GM13976 (cell line): ENCODE results near the gene ALDH8A1.

Experiments used
- DNase-seq: peaks from one replicate; pipeline ENCODE4 v3.0.0; 2012; ENCODE audit warnings: low spot score
- in situ Hi-C: fragments of 300-500 bp; cut with MboI; formaldehyde crosslinking; loops from one replicate; pipeline ENCODE4 v1.12.0; 2022; ENCODE audit warnings: low sequenced_read_pairs, mixed read lengths, inconsistent platforms; ENCODE audit not compliant: unreplicated experiment
- TF ChIP-seq, protein P1 (sequence below): IDR thresholded peaks from 2 replicates; pipeline ENCODE4 v1.5.1; 2012; ENCODE audit warnings: borderline replicate concordance, mild to moderate bottlenecking; ENCODE audit not compliant: insufficient read depth; ENCODE audit errors: extremely low read depth, missing control alignments, control extremely low read depth

The ALDH8A1 gene

DNA sequence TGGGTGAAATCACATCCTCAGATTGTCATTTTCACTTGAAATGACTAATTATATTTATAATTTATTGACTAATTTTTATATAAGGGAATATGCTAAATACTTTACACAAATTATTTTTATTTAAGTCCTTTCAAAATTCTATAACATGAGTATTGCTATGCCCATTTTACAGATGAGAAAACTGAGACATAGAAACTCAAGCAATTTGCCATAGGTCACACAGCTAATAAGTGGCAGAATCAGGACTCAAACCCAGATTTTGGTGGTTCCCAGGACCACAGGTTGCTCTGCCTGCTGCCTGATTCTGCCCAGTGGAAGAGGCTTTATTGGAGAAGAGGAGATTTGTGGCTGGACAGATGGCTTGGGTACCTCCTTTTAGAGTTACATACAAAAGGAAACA is 4.9 kb downstream of the ALDH8A1 start:
- in situ Hi-C loops: no loop called here
- DNase-seq: no peak
- TF ChIP-seq, protein P1, sequence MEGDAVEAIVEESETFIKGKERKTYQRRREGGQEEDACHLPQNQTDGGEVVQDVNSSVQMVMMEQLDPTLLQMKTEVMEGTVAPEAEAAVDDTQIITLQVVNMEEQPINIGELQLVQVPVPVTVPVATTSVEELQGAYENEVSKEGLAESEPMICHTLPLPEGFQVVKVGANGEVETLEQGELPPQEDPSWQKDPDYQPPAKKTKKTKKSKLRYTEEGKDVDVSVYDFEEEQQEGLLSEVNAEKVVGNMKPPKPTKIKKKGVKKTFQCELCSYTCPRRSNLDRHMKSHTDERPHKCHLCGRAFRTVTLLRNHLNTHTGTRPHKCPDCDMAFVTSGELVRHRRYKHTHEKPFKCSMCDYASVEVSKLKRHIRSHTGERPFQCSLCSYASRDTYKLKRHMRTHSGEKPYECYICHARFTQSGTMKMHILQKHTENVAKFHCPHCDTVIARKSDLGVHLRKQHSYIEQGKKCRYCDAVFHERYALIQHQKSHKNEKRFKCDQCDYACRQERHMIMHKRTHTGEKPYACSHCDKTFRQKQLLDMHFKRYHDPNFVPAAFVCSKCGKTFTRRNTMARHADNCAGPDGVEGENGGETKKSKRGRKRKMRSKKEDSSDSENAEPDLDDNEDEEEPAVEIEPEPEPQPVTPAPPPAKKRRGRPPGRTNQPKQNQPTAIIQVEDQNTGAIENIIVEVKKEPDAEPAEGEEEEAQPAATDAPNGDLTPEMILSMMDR: no peak

DNA sequence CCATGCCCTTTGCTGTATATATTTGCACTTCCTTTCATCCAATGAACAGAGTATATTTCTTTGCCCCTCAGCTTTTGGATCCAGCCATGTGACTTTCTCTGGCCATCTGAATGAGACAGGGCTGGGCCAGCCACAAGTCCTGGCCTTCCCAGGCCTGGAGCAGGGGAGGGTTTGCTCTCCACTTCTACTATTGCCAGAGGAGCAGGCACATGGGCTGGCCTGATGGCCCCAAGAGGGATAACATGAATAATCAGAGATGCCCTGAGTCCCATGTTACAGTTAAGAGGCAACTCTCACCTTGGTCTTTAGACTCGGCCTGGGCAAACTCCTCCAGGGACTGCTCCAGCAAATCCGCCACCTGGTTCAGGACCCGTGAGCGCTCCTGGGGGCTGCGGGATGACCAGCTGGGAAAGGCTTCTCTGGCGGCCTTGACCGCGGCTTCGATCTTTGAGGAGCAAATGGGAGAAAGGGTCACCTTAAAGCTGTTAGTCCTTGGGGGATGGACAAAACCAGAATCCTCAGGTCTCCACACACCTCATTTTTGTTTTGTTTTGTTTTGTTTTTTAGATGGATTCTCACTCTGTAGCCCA is 6.3 kb downstream of the ALDH8A1 start:
- in situ Hi-C loops: no loop called here
- TF ChIP-seq, protein P1: no peak
- DNase-seq: no peak

DNA sequence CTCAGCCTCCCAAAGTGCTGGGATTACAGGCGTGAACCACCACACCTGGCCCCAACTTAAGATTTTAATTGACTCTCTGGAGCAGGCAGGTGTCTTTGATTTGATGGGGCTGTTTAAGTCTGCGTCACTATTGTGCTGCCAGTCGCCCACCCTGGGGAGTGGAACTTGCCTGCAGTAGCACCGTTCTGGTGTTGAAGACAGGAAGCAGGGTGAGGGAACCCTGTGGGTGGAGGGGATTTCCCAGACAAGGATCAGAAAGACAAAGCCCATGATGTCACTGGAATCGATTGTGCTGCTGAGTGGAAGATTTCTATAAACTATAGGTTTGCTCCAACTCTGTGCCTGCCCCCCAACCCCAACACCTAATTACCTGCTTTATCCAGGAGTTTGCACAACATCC is 11.0 kb downstream of the ALDH8A1 start:
- TF ChIP-seq, protein P1: no peak
- DNase-seq: peak; percentile 61
- in situ Hi-C loops: no loop called here

DNA sequence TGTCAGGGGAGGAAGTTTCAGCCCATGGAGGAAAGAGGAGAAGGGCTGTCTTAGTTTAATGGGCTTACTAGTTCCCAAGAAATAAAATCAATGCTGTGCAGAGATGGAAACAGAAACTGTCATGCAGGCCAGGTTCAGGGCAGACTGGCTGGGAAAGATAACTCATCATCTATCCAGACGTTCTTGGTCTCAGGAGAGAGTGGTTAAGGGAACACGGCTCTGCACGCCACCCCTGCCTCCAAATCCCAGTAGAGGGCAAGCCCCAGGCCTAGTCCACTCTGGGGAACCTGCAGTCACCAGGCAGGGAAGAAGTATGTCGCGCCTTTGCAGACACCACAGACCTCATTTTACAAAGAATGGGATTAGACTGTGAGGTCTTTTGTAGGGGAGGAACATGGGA is 12.5 kb downstream of the ALDH8A1 start:
- TF ChIP-seq, protein P1: no peak
- no peak for DNase-seq
- in situ Hi-C loops: no loop called here

DNA sequence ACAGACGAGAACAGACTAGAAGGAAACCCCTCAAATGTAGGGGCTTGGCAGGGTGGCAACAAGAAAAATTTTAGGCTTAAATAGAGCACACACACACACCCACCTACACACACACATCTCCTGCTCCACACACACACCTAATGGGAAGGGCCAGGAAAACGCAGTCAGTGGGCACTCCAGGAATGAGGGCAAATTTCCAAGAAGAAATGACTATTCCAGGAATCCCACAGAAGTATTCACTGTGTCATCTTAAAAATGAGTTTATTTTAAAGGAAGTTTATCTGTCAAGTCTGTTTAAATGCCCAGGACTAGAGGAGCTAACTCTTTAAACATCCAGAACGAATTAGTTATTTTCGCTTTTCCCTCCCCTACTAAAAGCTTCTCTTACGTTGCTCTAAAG is 13.0 kb downstream of the ALDH8A1 start:
- no peak for DNase-seq
- in situ Hi-C loops: no loop called here
- TF ChIP-seq, protein P1: no peak

DNA sequence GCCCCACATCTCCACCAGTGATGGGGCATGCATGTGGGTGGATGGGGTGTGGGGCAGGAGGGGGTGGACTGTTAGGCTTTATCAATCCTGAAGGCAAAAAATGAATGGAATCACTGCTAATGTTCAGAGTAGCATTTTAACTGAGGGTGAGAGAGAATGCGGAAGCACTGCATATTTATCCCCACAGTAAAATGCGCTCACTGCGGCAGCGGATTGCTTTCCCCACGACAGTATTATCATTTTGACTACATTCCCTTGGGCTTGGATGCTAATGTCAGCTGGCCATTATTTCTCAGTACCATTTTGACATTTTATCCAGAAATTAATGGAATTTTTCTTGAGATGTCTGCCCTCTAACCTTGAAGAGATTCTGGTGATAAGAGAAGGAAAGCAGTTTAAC is 13.4 kb downstream of the ALDH8A1 start:
- no peak for DNase-seq
- TF ChIP-seq, protein P1: no peak
- in situ Hi-C loops: no loop called here

DNA sequence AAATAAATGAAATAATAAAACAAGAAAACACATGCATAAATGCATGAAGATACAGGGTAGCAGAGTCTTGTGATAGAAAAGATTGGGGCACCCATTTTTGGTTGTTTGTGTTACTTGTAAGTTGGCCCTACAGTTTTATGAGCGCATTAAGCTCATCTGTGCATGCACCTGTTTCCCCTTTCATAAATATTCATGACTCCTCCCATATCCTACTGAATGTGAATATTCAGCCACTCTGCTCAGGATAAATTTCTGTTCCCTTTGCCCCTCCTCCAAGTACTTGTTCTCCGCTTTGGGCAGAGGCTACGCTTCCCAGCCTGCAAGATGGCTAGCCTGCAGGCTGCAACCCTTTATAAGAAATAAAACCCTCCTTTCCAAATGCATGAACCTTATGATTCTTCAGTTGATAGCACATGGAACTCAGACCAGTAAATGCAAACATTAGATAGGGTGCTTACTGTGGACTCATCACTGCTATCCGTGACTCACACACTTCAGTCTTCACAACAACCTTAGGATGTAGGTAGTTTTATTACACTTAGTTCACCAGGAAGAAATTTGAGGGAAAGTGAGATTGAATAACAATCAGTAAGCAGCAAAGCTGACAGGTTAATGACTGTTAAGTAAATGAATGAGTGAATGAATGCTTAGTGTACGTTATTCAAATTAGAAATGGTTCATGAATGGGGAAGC is 15.0 kb downstream of the ALDH8A1 start:
- TF ChIP-seq, protein P1: no peak
- in situ Hi-C loops: no loop called here
- DNase-seq: no peak
